Measurements from ENCODE around the gene CIAO3.
A peak's percentile ranks its signal among the peaks of the same experiment; 100 is the strongest.
"Not testable (repeated sequence)": the region's sequence is repeated elsewhere in the genome, so short reads cannot be mapped to it uniquely, and the experiment has no call there.

Gene CIAO3

DNA sequence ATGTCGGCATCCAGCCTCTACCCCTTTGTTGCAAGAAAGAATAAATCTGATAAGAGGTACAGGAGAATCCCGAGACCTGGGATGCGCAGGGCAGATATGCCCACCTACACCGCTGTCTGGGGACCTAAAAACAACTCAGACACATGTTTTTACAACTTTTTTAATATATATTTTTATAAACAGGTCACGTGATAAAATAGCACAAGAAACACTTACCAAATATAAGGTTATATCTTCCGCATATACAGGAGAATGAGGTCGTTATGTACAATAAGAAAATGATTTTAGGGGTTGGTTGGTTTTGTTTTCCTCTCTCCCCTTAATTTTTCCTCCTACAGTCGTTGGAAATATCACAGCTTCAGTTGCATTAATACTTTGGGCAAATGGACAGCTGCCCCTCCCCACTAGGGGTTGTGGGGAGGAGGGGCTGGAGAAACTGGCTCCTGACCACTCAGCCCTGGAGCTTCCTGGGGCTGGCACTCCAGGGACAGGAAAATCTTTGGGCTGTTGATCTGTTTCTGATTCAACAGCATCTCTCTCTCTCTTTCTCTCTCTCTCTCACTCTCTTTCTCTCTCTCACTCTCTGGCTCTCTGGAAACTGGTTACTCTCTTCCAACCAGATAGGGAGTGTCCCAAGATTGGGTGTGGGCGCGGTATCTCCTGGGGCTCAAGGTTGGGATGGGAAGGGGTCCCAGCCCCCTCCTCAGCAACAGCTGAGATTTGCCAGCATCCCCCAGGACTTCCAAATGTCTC is 48.3 kb downstream of the CIAO3 start:
- no peak for DNase-seq (ENCODE audit: low spot score)

DNA sequence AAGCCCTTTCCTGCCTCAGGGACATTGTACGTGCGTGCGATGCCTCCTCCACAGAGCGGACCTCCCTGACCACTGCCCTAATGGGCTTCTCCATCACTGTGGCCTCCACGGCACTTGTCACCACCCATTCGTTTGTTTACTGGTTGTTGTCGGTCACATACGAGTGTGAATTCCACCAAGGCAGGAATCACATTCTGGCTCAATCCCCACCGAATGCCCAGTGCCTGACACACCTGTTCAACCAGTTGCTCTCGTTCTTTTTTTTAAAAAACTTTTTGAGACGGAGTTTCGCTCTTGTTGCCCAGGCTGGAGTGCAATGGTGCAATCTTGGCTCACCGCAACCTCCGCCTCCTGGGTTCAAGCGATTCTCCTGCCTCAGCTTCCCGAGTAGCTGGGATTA is 49.6 kb downstream of the CIAO3 start:
- DNase-seq (ENCODE audit: low spot score), result not testable (repeated sequence)

DNA sequence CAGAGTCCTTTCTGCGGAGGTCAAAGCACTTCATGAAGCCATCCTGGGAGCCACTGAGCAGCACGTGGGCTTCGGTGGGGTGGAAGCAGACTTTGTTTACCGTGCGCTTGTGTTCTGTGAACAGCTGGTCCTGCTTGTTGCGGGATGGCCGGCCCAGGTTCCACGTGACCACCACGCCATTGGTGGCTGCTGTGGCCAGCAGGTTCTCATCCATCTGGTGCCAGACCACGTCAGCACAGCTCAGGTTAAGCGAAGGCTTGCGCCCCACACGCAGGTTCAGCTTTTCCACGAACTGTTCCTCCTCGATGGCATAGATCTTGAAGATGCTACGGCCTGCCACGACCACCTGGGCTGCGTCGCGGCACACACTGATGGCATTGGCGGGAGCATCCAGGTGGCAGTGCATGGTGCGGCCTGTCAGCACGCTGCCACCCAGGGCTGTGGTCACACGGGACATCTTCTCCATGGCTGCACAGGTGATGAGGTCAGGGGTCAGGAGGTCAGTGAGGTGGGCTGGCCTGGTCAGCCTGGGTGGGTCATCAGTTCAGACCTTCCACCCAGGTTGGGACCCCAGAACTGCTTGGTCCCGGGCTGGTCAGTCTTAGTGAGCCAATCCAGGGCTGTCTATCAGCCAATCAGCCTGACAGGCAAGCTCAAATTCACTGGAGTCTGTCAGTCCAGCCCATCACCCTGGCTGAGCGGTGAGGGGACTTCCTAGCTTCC is 51.5 kb downstream of the CIAO3 start:
- no peak for DNase-seq (ENCODE audit: low spot score)

DNA sequence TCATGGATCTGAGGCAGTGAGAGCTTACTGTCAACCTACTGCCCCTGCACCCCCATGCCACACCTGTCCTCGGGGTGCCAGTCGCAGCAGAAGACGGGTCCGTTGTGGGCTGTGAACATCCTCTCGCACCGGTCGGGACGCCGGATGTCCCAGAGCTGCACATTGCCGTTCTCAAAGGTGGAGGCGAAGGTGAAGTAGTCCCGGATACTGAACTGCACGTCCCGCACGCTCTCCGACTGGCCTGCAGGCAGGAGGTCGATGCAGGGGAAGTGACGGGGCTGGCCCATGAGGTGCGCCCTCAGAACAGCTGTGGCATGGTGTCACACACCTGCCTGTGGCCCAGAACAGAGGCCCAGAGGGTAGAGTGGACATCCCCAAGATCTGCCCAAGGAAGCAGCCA is 53.3 kb downstream of the CIAO3 start:
- no peak for DNase-seq (ENCODE audit: low spot score)

DNA sequence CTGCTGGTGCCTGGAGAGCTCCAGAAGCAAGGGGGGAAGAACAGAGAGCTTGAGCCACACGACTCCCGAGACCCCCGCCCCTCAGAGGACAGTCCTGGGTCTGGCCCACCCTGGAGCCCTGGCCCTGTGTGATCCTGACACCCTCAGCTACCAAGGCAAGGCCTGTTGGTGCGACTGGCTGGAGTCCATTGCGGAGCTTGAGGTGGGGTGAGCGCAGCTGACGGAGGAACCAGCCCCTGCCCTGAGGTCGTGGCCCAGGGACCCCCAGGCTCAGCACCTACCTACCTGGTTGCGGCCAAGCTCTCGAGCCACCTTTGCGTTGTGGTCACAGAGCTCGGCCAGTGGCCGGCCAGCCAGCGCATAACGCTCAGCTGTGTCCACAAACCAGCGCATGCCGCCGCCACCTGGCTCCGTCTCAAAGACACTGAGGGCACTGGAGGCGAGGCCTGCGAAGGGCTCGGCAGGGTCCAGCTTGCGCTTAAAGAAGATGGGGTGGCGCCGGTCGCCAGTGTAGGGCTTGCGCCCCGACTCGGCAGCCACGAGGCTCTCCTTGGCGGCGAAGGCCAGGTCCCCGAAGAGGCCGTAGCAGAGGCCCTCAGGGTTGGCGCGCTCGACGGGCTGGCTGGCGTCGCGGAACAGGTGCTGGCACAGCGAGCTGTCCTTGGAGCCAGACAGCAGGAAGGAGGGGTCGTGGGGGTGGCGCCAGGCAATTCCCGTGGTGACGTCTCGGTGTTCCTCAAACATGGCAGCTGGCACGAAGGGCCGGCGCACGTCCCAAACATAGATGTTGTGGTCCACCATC is 54.1 kb downstream of the CIAO3 start:
- DNase-seq (ENCODE audit: low spot score), result no peak

DNA sequence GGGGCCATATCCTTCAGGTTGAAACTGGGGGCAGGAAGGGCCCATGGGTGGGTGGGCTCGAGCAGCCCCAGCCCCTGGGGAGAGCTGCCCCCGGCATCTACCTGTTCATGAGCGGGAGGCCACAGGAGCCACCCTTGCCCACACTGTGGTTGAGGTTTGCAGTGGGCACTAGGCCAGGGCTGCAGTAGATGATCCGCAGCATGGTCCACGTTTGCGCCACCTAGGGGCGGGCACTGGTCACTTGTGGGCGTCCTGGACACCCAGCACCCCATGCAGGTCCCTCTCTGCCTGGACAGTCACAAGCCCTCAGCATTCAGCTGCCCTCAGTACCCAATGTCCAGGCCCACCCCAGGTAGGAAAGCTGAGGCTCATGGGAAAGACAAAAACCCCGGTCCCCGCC is 54.8 kb downstream of the CIAO3 start:
- DNase-seq (ENCODE audit: low spot score), result peak; percentile 62

DNA sequence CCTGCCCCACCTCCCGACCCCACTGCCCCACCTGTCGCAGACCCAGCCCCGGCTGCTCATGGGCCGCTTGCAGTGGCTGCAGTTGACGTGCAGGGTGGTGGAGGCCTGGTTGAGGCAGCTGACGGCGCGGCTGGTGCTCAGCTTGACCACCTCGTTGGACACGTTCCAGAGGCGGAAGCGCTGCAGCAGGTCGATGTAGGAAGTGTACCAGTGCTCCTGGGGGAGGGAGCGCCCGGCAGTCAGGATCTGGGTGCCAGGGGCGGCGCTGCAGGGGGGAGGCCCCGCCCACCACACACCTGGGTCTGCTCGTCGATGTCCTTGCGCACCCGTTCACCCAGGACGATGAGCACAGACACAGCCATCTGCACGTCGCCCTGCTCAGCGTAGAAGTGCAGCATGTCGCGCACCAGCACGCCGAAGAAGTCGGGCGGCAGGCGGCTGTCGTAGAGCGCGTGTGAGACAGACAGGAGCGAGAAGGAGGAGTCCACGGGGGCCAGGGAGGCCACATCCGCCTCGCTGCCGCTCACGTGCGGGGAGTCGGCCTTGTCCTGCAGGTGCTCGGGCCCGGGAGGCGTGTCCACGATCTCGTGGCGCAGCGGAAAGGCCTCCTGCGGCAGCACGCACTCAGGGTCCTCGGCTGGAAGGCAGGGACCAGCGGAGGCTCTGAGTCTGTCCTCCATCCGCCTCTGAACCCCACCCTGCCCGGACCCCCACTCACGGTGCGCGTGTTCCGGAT is 55.7 kb downstream of the CIAO3 start:
- no peak for DNase-seq (ENCODE audit: low spot score)

DNA sequence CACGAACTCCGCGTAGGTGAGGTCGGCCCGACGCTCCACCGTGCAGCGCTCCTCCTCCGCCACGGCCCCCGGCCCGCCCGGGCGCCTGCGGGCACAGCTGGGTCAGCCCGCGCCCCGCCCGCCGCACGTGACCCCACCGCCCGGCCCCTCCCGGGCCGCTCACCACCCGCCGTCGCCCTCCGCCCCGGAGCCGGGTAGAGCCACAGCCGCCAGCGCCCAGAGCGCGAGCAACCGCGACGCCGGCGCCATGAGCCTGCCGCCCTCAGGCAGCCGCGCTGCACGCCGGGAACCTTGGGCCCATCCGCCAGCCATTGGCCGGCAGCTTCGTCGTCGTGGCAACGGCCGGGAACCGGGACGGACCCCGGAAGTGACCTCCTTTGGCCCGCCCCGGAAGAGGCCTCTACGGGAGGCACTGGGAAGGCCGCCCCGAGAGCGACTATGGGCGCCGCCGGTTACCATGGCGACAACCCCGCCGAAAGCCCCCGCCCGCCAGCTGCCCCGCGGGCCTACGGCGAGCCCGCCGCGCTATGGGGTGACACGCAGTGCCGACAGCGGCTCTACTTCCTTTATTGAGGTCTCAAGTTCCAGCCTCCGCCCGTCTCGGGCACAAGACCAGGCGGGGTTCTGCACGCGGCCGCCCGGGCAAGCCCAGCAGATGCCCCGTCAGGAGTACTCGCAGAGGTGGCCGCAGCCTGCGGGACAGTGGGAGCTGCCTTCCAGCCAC is 56.6 kb downstream of the CIAO3 start, which contains the start of gene JMJD8:
TSS of gene JMJD8 (minus strand) at position 264 of the 724 bp plus-strand sequence. CDS start at position 249, 15 bp downstream.
- peak; percentile 96 for DNase-seq (ENCODE audit: low spot score)

DNA sequence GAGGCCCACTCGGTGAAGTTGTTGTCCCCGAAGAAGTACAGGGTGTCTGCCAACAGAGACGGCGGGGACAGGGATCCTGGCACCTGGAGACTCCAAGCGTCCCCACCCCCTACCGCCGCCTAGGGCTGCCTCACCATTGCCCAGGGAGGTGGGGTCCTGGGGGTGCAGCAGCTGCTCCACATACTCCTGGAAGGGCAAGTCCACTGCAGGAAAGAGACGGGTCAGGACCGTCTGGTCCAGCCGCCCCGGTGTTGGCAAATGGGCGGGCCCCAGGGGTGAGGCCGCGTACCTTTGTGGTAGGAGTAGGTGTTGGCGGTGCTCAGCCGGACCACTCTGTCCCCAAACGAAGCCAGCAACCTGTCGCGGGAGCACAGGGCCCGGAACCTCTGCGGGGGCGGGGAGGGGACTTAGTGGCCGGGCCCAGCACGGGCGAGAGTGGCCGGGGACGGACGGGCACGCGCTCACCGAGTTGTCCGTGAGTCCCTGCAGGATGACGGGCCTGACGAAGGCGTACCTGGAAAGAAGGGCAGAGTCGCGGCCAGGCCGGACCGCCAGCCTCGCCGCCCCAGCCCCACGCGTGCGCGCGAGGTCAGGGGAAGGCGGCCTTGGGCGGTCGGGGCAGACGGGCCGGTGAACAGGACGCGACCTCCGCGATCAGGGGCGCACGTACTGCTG is 57.3 kb downstream of the CIAO3 start:
- peak; percentile 46 for DNase-seq (ENCODE audit: low spot score)

DNA sequence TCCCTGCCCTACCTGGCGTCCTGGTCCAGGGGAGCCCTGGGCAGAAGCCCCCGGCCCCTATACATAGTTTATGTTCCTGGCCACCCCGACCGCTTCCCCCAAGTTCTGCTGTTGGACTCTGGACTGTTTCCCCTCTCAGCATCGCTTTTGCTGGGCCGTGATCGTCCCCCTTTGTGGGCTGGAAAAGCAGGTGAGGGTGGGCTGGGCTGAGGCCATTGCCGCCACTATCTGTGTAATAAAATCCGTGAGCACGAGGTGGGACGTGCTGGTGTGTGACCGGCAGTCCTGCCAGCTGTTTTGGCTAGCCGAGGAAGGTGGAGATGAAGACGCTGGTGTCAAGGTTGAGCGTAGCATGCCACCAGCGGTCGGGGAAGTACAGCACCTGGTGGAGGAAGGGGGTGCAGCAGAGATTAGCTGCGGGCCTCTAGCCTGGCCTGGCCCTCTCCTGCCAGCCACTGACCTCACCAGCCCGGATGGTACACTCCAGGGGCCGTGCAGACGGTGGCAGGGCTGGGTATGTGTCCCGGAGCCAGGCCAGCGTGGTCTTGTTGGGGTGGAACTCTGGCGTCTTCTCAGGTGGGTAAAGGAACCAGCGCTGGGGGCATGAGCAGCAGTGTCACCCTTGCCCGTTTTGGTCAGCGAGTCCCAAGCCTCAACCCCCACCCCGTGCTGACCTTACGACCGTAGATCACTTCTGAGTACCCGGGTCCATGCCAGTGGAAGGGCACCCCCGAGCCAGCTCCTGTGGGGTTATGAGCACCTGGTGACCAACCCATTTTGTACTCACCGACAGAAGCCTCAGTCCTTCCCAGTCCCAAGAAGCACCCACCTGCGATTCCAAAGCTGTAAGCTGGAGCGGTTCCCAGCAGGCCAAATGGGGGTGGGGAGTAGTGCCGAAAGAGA is 58.1 kb downstream of the CIAO3 start:
- DNase-seq (ENCODE audit: low spot score), result no peak

DNA sequence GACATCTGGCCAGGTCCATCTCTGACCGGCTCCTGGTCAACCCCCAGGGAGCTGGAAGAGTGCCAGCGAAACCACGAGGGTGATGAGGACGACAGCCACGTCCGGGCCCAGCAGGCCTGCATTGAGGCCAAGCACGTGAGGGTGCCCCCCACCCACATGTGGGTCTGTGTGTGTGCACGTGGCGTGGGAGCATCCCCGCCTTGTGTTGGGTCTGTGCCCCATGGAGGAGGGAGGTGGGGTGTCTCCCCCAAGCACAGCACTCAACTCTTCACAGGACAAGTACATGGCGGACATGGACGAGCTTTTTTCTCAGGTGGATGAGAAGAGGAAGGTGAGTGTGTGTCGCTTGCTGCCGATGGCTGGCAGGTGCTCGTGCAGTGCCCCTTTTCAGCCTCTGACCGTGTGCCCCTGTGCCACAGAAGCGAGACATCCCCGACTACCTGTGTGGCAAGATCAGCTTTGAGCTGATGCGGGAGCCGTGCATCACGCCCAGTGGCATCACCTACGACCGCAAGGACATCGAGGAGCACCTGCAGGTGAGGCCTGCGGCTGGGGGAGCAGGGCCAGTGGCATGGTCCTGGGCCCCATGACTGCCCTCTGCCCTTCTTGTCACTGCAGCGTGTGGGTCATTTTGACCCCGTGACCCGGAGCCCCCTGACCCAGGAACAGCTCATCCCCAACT is 58.9 kb downstream of the CIAO3 start:
- peak; percentile 44 for DNase-seq (ENCODE audit: low spot score)

DNA sequence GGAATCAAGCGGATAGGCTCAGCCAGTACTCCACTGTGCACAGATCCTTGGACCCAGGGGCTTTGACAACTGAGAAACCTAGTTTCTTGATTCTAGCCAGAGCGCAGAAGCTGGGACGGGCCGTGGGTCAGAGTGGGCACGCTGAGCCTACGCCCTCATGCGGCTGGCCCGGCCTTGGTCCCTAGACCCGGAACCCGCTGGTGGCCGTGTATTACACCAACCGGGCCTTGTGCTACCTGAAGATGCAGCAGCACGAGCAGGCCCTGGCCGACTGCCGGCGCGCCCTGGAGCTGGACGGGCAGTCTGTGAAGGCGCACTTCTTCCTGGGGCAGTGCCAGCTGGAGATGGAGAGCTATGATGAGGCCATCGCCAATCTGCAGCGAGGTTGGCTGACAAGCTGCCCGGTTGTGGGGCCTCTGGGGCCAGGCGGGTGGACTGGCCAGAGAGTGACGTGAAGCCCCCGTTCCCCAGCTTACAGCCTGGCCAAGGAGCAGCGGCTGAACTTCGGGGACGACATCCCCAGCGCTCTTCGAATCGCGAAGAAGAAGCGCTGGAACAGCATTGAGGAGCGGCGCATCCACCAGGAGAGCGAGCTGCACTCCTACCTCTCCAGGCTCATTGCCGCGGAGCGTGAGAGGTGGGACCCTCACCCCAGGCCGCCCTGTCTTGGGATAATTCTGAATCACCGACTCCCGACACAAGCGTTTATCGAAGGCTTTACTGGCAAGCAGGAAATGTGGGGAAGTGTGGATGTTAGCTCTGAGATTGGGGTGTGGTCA is 59.6 kb downstream of the CIAO3 start:
- DNase-seq (ENCODE audit: low spot score), result peak; percentile 56

DNA sequence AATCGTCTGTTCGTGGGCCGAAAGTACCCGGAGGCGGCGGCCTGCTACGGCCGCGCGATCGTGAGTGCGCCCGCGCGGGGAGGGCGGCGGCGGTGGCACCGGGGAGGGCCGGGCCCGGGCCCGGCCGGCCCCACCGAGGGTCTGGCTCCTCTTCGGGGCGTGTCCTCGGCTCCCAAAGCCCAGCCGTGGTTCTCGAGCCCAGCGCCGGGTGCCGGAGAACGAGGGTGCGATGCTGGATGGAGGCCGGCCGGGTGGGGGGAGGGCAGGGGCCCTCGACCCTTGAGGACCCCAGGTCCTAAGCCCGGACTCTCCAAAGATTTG is 60.2 kb downstream of the CIAO3 start:
- no peak for DNase-seq (ENCODE audit: low spot score)

DNA sequence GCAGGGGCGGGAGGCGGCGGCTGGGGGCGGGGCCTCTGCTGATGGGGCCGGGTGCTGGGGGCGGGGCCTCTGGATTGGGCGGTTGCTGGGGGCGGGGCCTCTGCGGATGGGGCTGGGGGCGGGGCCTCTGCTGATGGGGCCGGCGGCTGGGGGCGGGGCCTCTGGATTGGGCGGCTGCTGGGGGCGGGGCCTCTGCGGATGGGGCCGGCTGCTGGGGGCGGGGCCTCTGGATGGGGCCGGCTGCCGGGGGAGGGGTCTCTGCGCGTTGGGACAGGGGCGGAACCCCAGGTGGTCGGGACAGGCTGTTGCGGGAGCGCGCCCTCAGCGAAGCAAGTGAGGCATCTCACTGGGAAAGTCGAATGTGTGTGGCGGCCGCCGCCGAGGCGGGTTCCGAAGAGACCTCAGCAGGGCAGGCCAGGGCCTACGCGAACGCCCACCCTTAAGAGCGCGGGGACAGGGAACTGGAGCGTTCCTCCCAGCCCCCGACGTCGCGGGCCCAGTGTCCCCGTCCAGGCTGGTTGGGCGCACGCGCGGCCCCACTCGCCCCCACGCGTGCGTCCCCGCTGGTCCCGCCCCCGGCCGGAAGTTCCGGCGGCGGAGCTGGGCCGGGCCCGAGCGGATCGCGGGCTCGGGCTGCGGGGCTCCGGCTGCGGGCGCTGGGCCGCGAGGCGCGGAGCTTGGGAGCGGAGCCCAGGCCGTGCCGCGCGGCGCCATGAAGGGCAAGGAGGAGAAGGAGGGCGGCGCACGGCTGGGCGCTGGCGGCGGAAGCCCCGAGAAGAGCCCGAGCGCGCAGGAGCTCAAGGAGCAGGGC is 60.8 kb downstream of the CIAO3 start, which contains the start of gene STUB1:
TSS of gene STUB1 (plus strand) at position 597 of the 811 bp plus-strand sequence. CDS start at position 713, 116 bp downstream.
- peak; percentile 84 for DNase-seq (ENCODE audit: low spot score)

Measured in kidney tubule cell (primary cell).